SK-N-SH (cell line): Measurements from ENCODE around the gene ATP2B3. TPM values are rescaled to one million over a fixed set of nuclear protein-coding genes. Genes with fewer than 3 reads are reported as not detected.

ENCODE experiments used
- CTCF ChIA-PET: fragments of 300-600, 350-600 bp; formaldehyde crosslinking; extraction: SDS; loops from one replicate; lab custom pipeline; 2021; lab: Yijun Ruan, JAX
- POLR2A ChIA-PET: fragments of 350-600 bp; sonication (Branson Sonifier 250); formaldehyde crosslinking; extraction: SDS; loops from one replicate; lab custom pipeline; 2020; ENCODE audit warnings: antibody characterized with exemption, inconsistent platforms; lab: Yijun Ruan, JAX
- DNase-seq: peaks from one replicate; pipeline ENCODE4 v3.0.0; 2012
- H2AFZ ChIP-seq: fragments of 200-600 bp; sonication (generic); 2 replicates; pipeline ENCODE4 v1.8.1; 2016; ENCODE audit warnings: antibody characterized with exemption, mild to moderate bottlenecking, low read depth
- H3F3A ChIP-seq: fragments of 200-600 bp; sonication (generic); replicated peaks from 2 replicates; pipeline ENCODE3; 2016; ENCODE audit warnings: antibody characterized with exemption, mild to moderate bottlenecking; ENCODE audit not compliant: insufficient read depth
- H3K27ac ChIP-seq, 2 experiments: fragments of 200-500 bp in 1 of 2; fragments of 200-600 bp in 1 of 2; sonication (Bioruptor generic) in 1 of 2; sonication (generic), shearing (Covaris generic) in 1 of 2; 2 replicates each; pipeline versions ENCODE4 v1.5.1 to v1.6.1; 2014 to 2016; ENCODE audit warnings: low read depth in 2 of 2, inconsistent platforms in 1 of 2, low read length in 1 of 2, mild to moderate bottlenecking in 1 of 2, mixed read lengths in 1 of 2
- H3K27me3 ChIP-seq: fragments of 200-600 bp; sonication (generic), shearing (Covaris generic); 2 replicates; pipeline ENCODE4 v1.6.1; 2016; ENCODE audit warnings: mixed run types; ENCODE audit not compliant: insufficient read depth
- H3K36me3 ChIP-seq, 2 experiments: fragments of 200-500 bp in 1 of 2; fragments of 200-600 bp in 1 of 2; sonication (Bioruptor generic) in 1 of 2; sonication (generic) in 1 of 2; replicated peaks in 1 of 2; 2 replicates each; pipeline versions ENCODE3 to v1.5.1; 2014 to 2016; ENCODE audit warnings: low read length in 1 of 2, mild to moderate bottlenecking in 1 of 2; ENCODE audit not compliant: insufficient read depth in 2 of 2, control insufficient read depth in 1 of 2
- H3K4me1 ChIP-seq, 2 experiments: fragments of 200-500 bp in 1 of 2; fragments of 200-600 bp in 1 of 2; sonication (Bioruptor generic) in 1 of 2; sonication (generic), shearing (Covaris generic) in 1 of 2; 2 replicates each; pipeline versions ENCODE4 v1.5.1 to v1.6.1; 2014 to 2016; ENCODE audit warnings: low read depth in 1 of 2, low read length in 1 of 2, mixed run types in 1 of 2; ENCODE audit not compliant: insufficient read depth in 2 of 2, control insufficient read depth in 1 of 2
- H3K4me2 ChIP-seq: fragments of 200-600 bp; sonication (generic), shearing (Covaris generic); 2 replicates; pipeline ENCODE4 v1.6.1; 2017; ENCODE audit warnings: mixed run types
- H3K4me3 ChIP-seq, 2 experiments: fragments of 200-500 bp in 1 of 2; fragments of 200-600 bp in 1 of 2; sonication (Bioruptor generic) in 1 of 2; sonication (generic), shearing (Covaris generic) in 1 of 2; 2 replicates each; pipeline versions ENCODE4 v1.5.1 to v1.8.1; 2014 to 2016; ENCODE audit warnings: low read depth in 2 of 2, inconsistent platforms in 1 of 2, low read length in 1 of 2, mild to moderate bottlenecking in 1 of 2, mixed read lengths in 1 of 2, moderate library complexity in 1 of 2
- H3K79me2 ChIP-seq: fragments of 200-600 bp; sonication (generic); 2 replicates; pipeline ENCODE4 v1.8.1; 2017; ENCODE audit warnings: mild to moderate bottlenecking; ENCODE audit not compliant: insufficient read depth
- H3K9ac ChIP-seq: fragments of 200-600 bp; sonication (generic); 2 replicates; pipeline ENCODE4 v1.6.1; 2017; ENCODE audit warnings: mixed run types
- H3K9me2 ChIP-seq: fragments of 200-600 bp; sonication (generic); 2 replicates; pipeline ENCODE4 v1.6.1; 2017; ENCODE audit warnings: mixed run types
- H3K9me3 ChIP-seq: fragments of 200-600 bp; sonication (generic); 2 replicates; pipeline ENCODE4 v1.6.1; 2017; ENCODE audit warnings: mixed run types, mild to moderate bottlenecking, moderate library complexity
- H4K20me1 ChIP-seq: fragments of 200-600 bp; sonication (generic); 2 replicates; pipeline ENCODE4 v1.6.1; 2017; ENCODE audit warnings: mild to moderate bottlenecking, mixed run types; ENCODE audit not compliant: insufficient read depth
- CHD2 ChIP-seq: fragments of 150-350 bp; IDR thresholded peaks from 2 replicates; pipeline ENCODE4 v1.6.1; 2018; ENCODE audit warnings: low read length; ENCODE audit not compliant: partially characterized antibody
- EP300 ChIP-seq, 2 experiments: IDR thresholded peaks; 2 replicates each; pipeline versions ENCODE4 v1.4.0 to v1.6.1; 2012; ENCODE audit warnings: borderline replicate concordance in 1 of 2, low read depth in 1 of 2, low read length in 1 of 2
- FOSL2 ChIP-seq: IDR thresholded peaks from 2 replicates; pipeline ENCODE4 v1.4.0; 2012; ENCODE audit warnings: low read depth, mild to moderate bottlenecking, moderate library complexity, borderline replicate concordance
- FOXJ3 ChIP-seq: sonication (generic); formaldehyde crosslinking; IDR thresholded peaks from 2 replicates; pipeline ENCODE4 v1.5.1; 2020; ENCODE audit warnings: mild to moderate bottlenecking, missing genetic modification reagents
- FOXM1 ChIP-seq: IDR thresholded peaks from 2 replicates; pipeline ENCODE4 v1.4.0; 2012; ENCODE audit warnings: low read depth, mild to moderate bottlenecking
- GABPA ChIP-seq: IDR thresholded peaks from 2 replicates; pipeline ENCODE4 v1.4.0; 2012; ENCODE audit warnings: low read depth, mild to moderate bottlenecking
- GATA2 ChIP-seq: sonication (generic); formaldehyde crosslinking; IDR thresholded peaks from 2 replicates; pipeline ENCODE4 v1.5.0; 2020; ENCODE audit warnings: mild to moderate bottlenecking, missing genetic modification reagents
- MEF2A ChIP-seq: IDR thresholded peaks from 2 replicates; pipeline ENCODE4 v1.4.0; 2012; ENCODE audit warnings: low read depth, borderline replicate concordance
- POLR2AphosphoS5 ChIP-seq: IDR thresholded peaks from 2 replicates; pipeline ENCODE4 v1.6.1; 2012; ENCODE audit warnings: low read depth, low read length
- RAD21 ChIP-seq: IDR thresholded peaks from 2 replicates; pipeline ENCODE4 v1.6.1; 2012; ENCODE audit warnings: mild to moderate bottlenecking, low read length
- RCOR1 ChIP-seq: fragments of 150-350 bp; IDR thresholded peaks from 2 replicates; pipeline ENCODE4 v1.6.1; 2017; ENCODE audit warnings: antibody characterized with exemption, low read length
- SIN3A ChIP-seq: IDR thresholded peaks from 2 replicates; pipeline ENCODE4 v1.6.1; 2012; ENCODE audit warnings: low read depth, mild to moderate bottlenecking, low read length, moderate library complexity, borderline replicate concordance
- TCF12 ChIP-seq: IDR thresholded peaks from 2 replicates; pipeline ENCODE4 v1.4.0; 2012
- TEAD4 ChIP-seq: IDR thresholded peaks from 2 replicates; pipeline ENCODE4 v1.4.0; 2012; ENCODE audit warnings: mild to moderate bottlenecking, borderline replicate concordance; ENCODE audit not compliant: insufficient read depth
- WGBS: methylation state at CpG from one replicate; pipeline ENCODE4 v1.1.6; 2017; ENCODE audit warnings: low lambda C conversion rate; 5-methylcytosine and 5-hydroxymethylcytosine counted together
- polyA plus RNA-seq, 3 experiments: library from polyadenylated mRNA; depleted of rRNA; stranded (reverse); fragments of >200 nt; gene quantifications; 2 replicates each; pipeline ENCODE4 v1.2.3, GENCODE V29; 2012

Gene ATP2B3
- polyA plus RNA-seq, 1 of the 3 experiments (the other 2 are of a cell fraction) = 0.16 TPM

GRCh38 chrX:153481043-153481442, 36.4 kb upstream of the ATP2B3 start:
- no CpG with 5 or more reads among the region's 13 CpGs for WGBS
- no peak overlapping the region; a peak in 1 of 4 replicates for H3K27ac ChIP-seq
- CTCF ChIA-PET = interaction anchor here (0.7 to 1.9 kb wide), 2 partner anchors 10 kb away, joined by 3 to 10 read pairs; partner anchors contain the start of gene HAUS7

GRCh38 chrX:153482376-153483015, 34.9 kb upstream of the ATP2B3 start:
- no peak for DNase-seq
- Histone ChIP-seq H3K36me3 (no peaks in the 10 kb centered on the region), H3K9me3 (no peaks in the 10 kb centered on the region), H3K9me2 (no peaks in the 10 kb centered on the region), H3K27me3 (no peaks in the 10 kb centered on the region), H3K27ac (no peak overlapping the region; a peak in 1 of 4 replicates), H4K20me1 (no peaks in the 10 kb centered on the region)
- CTCF ChIA-PET = interaction anchor here (1.2 to 2.0 kb wide), 3 partner anchors 11 to 24 kb away, joined by 3 to 8 read pairs (median 4); no protein-coding TSS in a partner anchor
- whole genome bisulfite sequencing = 59% methylated on average over 14 of the region's 23 CpGs
- POLR2A ChIA-PET = no interaction called here
- no peak for TF ChIP-seq RAD21
- TF ChIP-seq TCF12 = no peak
- TF ChIP-seq EP300 (IDR thresholded peaks at IDR 0.05; ENCODE audit: borderline replicate concordance in 1 of 2, low read depth in 1 of 2, low read length in 1 of 2) = no peak
- TF ChIP-seq POLR2AphosphoS5 = no peak
- no peak for TF ChIP-seq FOXJ3
- no peak for TF ChIP-seq TEAD4
- TF ChIP-seq MEF2A = no peak
- TF ChIP-seq GABPA = no peak
- TF ChIP-seq CHD2 = no peak
- no peak for TF ChIP-seq GATA2
- no peak for TF ChIP-seq RCOR1
- no peak for TF ChIP-seq FOSL2
- TF ChIP-seq, all 33 proteins: peak for 0
- no peak overlapping the region for H3K4me2 ChIP-seq
- H3K9ac ChIP-seq = no peak overlapping the region
- no peak overlapping the region for H3K4me3 ChIP-seq
- no peak overlapping the region for H2AFZ ChIP-seq
- H3K4me1 ChIP-seq = peaks cover 7 to 40% of the 10 kb centered on the region in 2 experiments; a peak in 3 of 4 replicates
- H3K79me2 ChIP-seq = no peaks in the 10 kb centered on the region
- no peaks in the 10 kb centered on the region for H3F3A ChIP-seq

More at GRCh38 chrX:153481043-153481442, 36.4 kb upstream of the ATP2B3 start:
- TF ChIP-seq RCOR1 (no peak), FOSL2 (no peak), SIN3A (no peak), FOXM1 (no peak), CHD2 (no peak)
- Histone ChIP-seq H3K36me3 (no peaks in the 10 kb centered on the region), H3K27me3 (no peaks in the 10 kb centered on the region), H3K4me2 (no peak overlapping the region), H3K4me3 (no peak overlapping the region), H2AFZ (no peak overlapping the region), H3K9ac (no peak overlapping the region), H3K4me1 (peaks cover 19 to 39% of the 10 kb centered on the region in 2 experiments; a peak in 3 of 4 replicates), H4K20me1 (no peaks in the 10 kb centered on the region), H3K9me2 (no peaks in the 10 kb centered on the region), H3K9me3 (no peaks in the 10 kb centered on the region), H3K79me2 (no peaks in the 10 kb centered on the region), H3F3A (no peaks in the 10 kb centered on the region)
- no peak for DNase-seq
- POLR2A ChIA-PET = no interaction called here
